Measurements from ENCODE around the gene TOM1L1.

- TF ChIP-seq TAF1 (IDR thresholded peaks at IDR 0.05; ENCODE audit: borderline replicate concordance, insufficient read depth, low read length): no peak
- no peak for TF ChIP-seq POLR2AphosphoS5 (IDR thresholded peaks at IDR 0.05; ENCODE audit: low read depth, low read length)
- no peak for TF ChIP-seq SIN3A (IDR thresholded peaks at IDR 0.05; ENCODE audit: borderline replicate concordance, insufficient read depth, low read length)
- no peak for TF ChIP-seq REST (IDR thresholded peaks at IDR 0.05; ENCODE audit: insufficient read depth in 1 of 2, low read depth in 2 of 2, low read length in 2 of 2)
Observed at GRCh38 chr17:54944796-54945195, 44.1 kb downstream of the TOM1L1 start.
